LNCAP (cell line): ENCODE measurements around the gene GRID1.

ENCODE experiments used
- CTCF ChIP-seq: fragments of 450-650 bp; IDR thresholded peaks from 2 replicates; pipeline ENCODE4 v1.5.1; 2017; ENCODE audit warnings: mild to moderate bottlenecking

GRID1 gene

GRCh38 chr10:86072413-86072812 lies 294.2 kb downstream of the GRID1 start:
- TF ChIP-seq CTCF = no peak

GRCh38 chr10:86071758-86072157 lies 294.8 kb downstream of the GRID1 start:
- no peak for TF ChIP-seq CTCF

- no peak for TF ChIP-seq CTCF
Observed at GRCh38 chr10:86071145-86071544, 295.4 kb downstream of the GRID1 start.

GRCh38 chr10:86070278-86070677 lies 296.3 kb downstream of the GRID1 start:
- no peak for TF ChIP-seq CTCF

- TF ChIP-seq CTCF = no peak
Observed at GRCh38 chr10:86068231-86069054, 298.2 kb downstream of the GRID1 start.

- TF ChIP-seq CTCF = no peak
Observed at GRCh38 chr10:86067436-86068050, 299.1 kb downstream of the GRID1 start.

- TF ChIP-seq CTCF = no peak
Observed at GRCh38 chr10:86066696-86067095, 299.9 kb downstream of the GRID1 start.
